ENCODE data around the gene EDN2. TPM values are rescaled to one million over a fixed set of nuclear protein-coding genes. Genes with fewer than 3 reads are reported as not detected.
A peak's percentile ranks its signal among the peaks of the same experiment; 100 is the strongest.

EDN2 gene
- total RNA-seq, 1 donor from 2014 or later = 3.5 TPM

GRCh38 chr1:41519667-41520066 is 35.2 kb upstream of the EDN2 start:
- H3K9me3 Mint-ChIP-seq = no peaks in the 10 kb centered on the region
- H3K27ac Mint-ChIP-seq = no peak overlapping the region
- no peak overlapping the region for H3K4me3 Mint-ChIP-seq
- H3K27me3 Mint-ChIP-seq (ENCODE audit: low read depth) = no peaks in the 10 kb centered on the region
- DNase-seq (ENCODE audit: low spot score in 2 of 2, unreplicated experiment in 2 of 2) = no peak
- H3K36me3 Mint-ChIP-seq = no peaks in the 10 kb centered on the region
- H3K4me1 Mint-ChIP-seq = peaks cover 28% of the 10 kb centered on the region
- TF ChIP-seq CTCF (IDR thresholded peaks at IDR 0.05; ENCODE audit: unreplicated experiment) = no peak

DNA sequence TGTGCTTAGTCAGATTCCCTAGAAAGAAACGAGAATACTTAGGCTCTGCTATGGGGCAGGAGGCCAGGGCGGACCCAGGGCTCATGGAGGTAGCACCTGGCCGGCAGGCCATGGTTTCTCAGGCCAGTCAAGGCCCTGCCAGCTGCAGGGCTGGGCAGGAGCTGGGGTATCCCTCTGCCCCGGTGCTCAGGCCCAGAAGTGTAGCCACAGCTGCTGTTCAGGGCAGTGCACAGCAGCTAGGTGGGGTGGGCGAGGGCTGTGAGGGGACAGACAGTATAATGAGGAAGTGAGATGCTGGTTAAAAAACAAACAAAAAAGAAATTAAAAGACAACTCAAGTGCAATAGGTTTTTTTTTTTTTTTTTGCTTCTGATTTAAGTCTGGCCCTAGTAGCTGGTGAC is 34.0 kb upstream of the EDN2 start:
- no peak overlapping the region for H3K27ac Mint-ChIP-seq
- peaks cover 28% of the 10 kb centered on the region for H3K4me1 Mint-ChIP-seq
- H3K9me3 Mint-ChIP-seq = no peaks in the 10 kb centered on the region
- DNase-seq (ENCODE audit: low spot score in 2 of 2, unreplicated experiment in 2 of 2) = no peak
- no peaks in the 10 kb centered on the region for H3K27me3 Mint-ChIP-seq (ENCODE audit: low read depth)
- no peak for TF ChIP-seq CTCF (IDR thresholded peaks at IDR 0.05; ENCODE audit: unreplicated experiment)
- H3K4me3 Mint-ChIP-seq = no peak overlapping the region
- no peaks in the 10 kb centered on the region for H3K36me3 Mint-ChIP-seq

DNA sequence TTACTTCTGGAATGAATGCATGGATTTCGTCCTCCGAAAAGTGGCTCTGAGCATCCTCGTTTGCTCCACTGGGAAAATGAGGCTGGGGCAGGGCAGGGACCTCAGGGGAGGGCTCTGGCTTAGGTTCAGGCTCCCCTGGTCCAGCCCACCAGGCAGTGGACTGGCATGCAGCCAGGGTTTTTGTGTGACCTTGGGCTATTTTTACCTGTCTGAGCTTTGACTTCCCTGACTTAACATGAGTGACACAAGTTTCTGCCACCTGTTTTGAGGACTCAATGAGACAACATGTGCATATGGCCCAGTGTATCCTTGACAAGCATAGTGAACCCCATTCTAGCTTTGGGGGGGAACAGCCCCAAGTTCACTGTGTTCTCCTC is 32.6 kb upstream of the EDN2 start:
- no peak for DNase-seq (ENCODE audit: low spot score in 2 of 2, unreplicated experiment in 2 of 2)
- Mint-ChIP-seq H3K27ac (no peak overlapping the region), H3K4me3 (peak overlapping the region; percentile 66), H3K27me3 (ENCODE audit: low read depth) (no peaks in the 10 kb centered on the region), H3K9me3 (no peaks in the 10 kb centered on the region), H3K36me3 (peaks cover 2% of the 10 kb centered on the region), H3K4me1 (peaks cover 25% of the 10 kb centered on the region)
- TF ChIP-seq CTCF (IDR thresholded peaks at IDR 0.05; ENCODE audit: unreplicated experiment) = no peak

GRCh38 chr1:41516168-41517061 is 31.9 kb upstream of the EDN2 start:
- DNase-seq (ENCODE audit: low spot score in 2 of 2, unreplicated experiment in 2 of 2) = peak; percentile 82 to 97

DNA sequence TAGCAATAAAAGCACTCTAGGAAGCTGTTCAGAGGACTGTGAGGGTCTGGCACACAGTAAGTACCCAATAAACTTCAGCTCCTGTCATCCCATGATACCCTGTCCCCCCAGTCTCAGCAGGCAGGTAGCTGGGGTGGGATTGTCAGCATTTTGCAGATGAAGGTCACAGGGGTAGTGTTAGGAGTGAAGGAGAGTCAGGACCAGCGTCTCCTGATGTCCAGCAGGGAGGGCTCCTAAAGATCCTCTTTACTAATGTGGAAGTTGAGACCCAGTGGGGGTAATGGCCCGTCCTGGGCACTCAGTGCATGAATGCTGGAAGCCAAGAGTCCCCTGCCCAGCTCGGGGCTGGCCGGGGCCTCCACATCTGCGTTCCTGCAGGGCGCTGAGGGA is 31.3 kb upstream of the EDN2 start:
- Mint-ChIP-seq H3K4me1 (peaks cover 21% of the 10 kb centered on the region), H3K27ac (peak overlapping the region; percentile 28), H3K9me3 (no peaks in the 10 kb centered on the region), H3K4me3 (no peak overlapping the region), H3K36me3 (peaks cover 6% of the 10 kb centered on the region), H3K27me3 (ENCODE audit: low read depth) (no peaks in the 10 kb centered on the region)
- no peak for TF ChIP-seq CTCF (IDR thresholded peaks at IDR 0.05; ENCODE audit: unreplicated experiment)
- no peak for DNase-seq (ENCODE audit: low spot score in 2 of 2, unreplicated experiment in 2 of 2)

More at GRCh38 chr1:41516168-41517061, 31.9 kb upstream of the EDN2 start:
- Mint-ChIP-seq H3K36me3 (peaks cover 6% of the 10 kb centered on the region), H3K4me1 (peaks cover 21% of the 10 kb centered on the region), H3K4me3 (peak overlapping the region; percentile 66), H3K9me3 (no peaks in the 10 kb centered on the region), H3K27me3 (ENCODE audit: low read depth) (no peaks in the 10 kb centered on the region), H3K27ac (no peak overlapping the region)
- TF ChIP-seq CTCF (IDR thresholded peaks at IDR 0.05; ENCODE audit: unreplicated experiment) = peak; percentile 84

All from mesothelial cell of epicardium (in vitro differentiated cells).